K562 (cell line): ENCODE measurements around the gene RFX7. TPM values are rescaled to one million over a fixed set of nuclear protein-coding genes. Genes with fewer than 3 reads are reported as not detected.

Source experiments
- BCOR ChIP-seq: fragments of 450-650 bp; IDR thresholded peaks from 2 replicates; pipeline ENCODE4 v1.6.1; 2016
- CHD7 ChIP-seq: fragments of 200-600 bp; sonication (generic); IDR thresholded peaks from one replicate; pipeline ENCODE4 v1.6.1; 2012; ENCODE audit warnings: mild to moderate bottlenecking, low read depth, low read length, inconsistent platforms
- HOMEZ ChIP-seq: fragments of 250-450 bp; sonication (Bioruptor Pico); IDR thresholded peaks from 2 replicates; pipeline ENCODE4 v1.4.0; 2020; ENCODE audit warnings: mild to moderate bottlenecking, moderate library complexity
- PCBP1 ChIP-seq: fragments of 200-400 bp; formaldehyde crosslinking; IDR thresholded peaks from 2 replicates; pipeline ENCODE4 v1.6.1; 2018; ENCODE audit warnings: mild to moderate bottlenecking, low read depth, low read length; ENCODE audit not compliant: poor library complexity, severe bottlenecking
- RAD21 ChIP-seq, 2 experiments: fragments of 250-450 bp in 1 of 2; fragments of 450-650 bp in 1 of 2; sonication (Bioruptor Pico) in 1 of 2; formaldehyde crosslinking in 1 of 2; IDR thresholded peaks in 1 of 2; conservative IDR thresholded peaks in 1 of 2; 2 replicates each; pipeline versions ENCODE4 v1.4.0 to v1.8.0; 2020 to 2022; ENCODE audit warnings: mild to moderate bottlenecking in 2 of 2, moderate library complexity in 1 of 2
- STAT6 ChIP-seq: sonication (generic); formaldehyde crosslinking; IDR thresholded peaks from 2 replicates; pipeline ENCODE4 v1.8.1; 2023; ENCODE audit warnings: mild to moderate bottlenecking, missing genetic modification reagents
- THRAP3 ChIP-seq: fragments of 450-650 bp; IDR thresholded peaks from 2 replicates; pipeline ENCODE4 v1.6.1; 2016; ENCODE audit warnings: mild to moderate bottlenecking, inconsistent platforms, borderline replicate concordance
- ZNF134 ChIP-seq: fragments of 250-450 bp; sonication (Bioruptor Pico); conservative IDR thresholded peaks from 2 replicates; pipeline ENCODE4 v1.4.0; 2020
- ZNF445 ChIP-seq: fragments of 250-450 bp; sonication (Bioruptor Pico); IDR thresholded peaks from 2 replicates; pipeline ENCODE4 v1.4.0; 2020; ENCODE audit warnings: low read depth, mild to moderate bottlenecking, moderate library complexity
- ZNF696 ChIP-seq: fragments of 250-450 bp; sonication (Bioruptor Pico); conservative IDR thresholded peaks from 2 replicates; pipeline ENCODE4 v1.4.0; 2020; ENCODE audit warnings: mild to moderate bottlenecking, moderate library complexity
- ZSCAN29 ChIP-seq: fragments of 450-650 bp; IDR thresholded peaks from 2 replicates; pipeline ENCODE4 v1.6.1; 2017
- polyA plus RNA-seq, 8 experiments: library from polyadenylated mRNA; depleted of rRNA in 4 of 8; stranded (reverse) in 5 of 8; unstranded in 3 of 8; fragments of >200 nt; fragmentation: Nextera tagmentation in 2 of 8; fragmentation: Illumina TruSeq in 1 of 8; extraction: Ambion mirVana in 2 of 8; extraction: Trizol in 1 of 8; gene quantifications; 2 replicates each; pipeline versions ENCODE4 v1.2.1 to v1.2.3, GENCODE V29; 2011 to 2014; ENCODE audit warnings: inconsistent platforms in 1 of 8, missing spikeins in 1 of 8
- total RNA-seq, 7 experiments: library from RNA; depleted of rRNA in 6 of 7; stranded (reverse); fragments of >200 nt in 6 of 7; fragmentation: Illumina TruSeq in 2 of 7; extraction: Trizol in 2 of 7; gene quantifications; 2 replicates each; pipeline versions ENCODE4 v1.2.1 to v1.2.3, GENCODE V29; 2011 to 2021; ENCODE audit warnings: low replicate concordance in 1 of 7

Gene RFX7
- total and polyA plus RNA-seq, 9 of the 15 experiments (the other 6 are each of a cell fraction or from before 2014, with no cell fraction given) = 2.4 to 17.9 (median 6.3) TPM

GRCh38 chr15:56245871-56246814 lies 2.5 kb upstream of the RFX7 start (continued):
- TF ChIP-seq PCBP1 (no peak), STAT6 (CRISPR knock-in tag) (no peak), CHD7 (no peak), ZNF134 (CRISPR knock-in tag) (no peak), RAD21 (CRISPR knock-in tag; conservative IDR thresholded peaks at IDR 0.05 in 1 of 2, IDR thresholded peaks at IDR 0.05 in 1 of 2) (peak; percentile 94 to 96), BCOR (no peak), HOMEZ (no peak), THRAP3 (no peak), ZNF445 (CRISPR knock-in tag) (0 out of 2 replicates have a peak, but pooled peaks have one; percentile 69), ZSCAN29 (no peak), ZNF696 (CRISPR knock-in tag) (no peak)
